ENCODE results near the gene CRB3.

GRCh38 chr19:6416658-6417405, 47.2 kb upstream of the CRB3 start:
- no peak for TF ChIP-seq CTCF (IDR thresholded peaks at IDR 0.05)
- no peak for TF ChIP-seq POLR2AphosphoS5 (IDR thresholded peaks at IDR 0.05; ENCODE audit: insufficient read depth in 1 of 2, low read depth in 1 of 2)
- TF ChIP-seq POLR2A (IDR thresholded peaks at IDR 0.05), result no peak

All from vagina (tissue), 2 donors.